Posterior vena cava (tissue), 2 donors: ENCODE data around the gene BTN3A1. TPM values are rescaled to one million over a fixed set of nuclear protein-coding genes. Genes with fewer than 3 reads are reported as not detected.
"Not testable (repeated sequence)": the region's sequence is repeated elsewhere in the genome, so short reads cannot be mapped to it uniquely, and the experiment has no call there.

ENCODE experiments used
- DNase-seq: peaks from one replicate; pipeline ENCODE4 v3.0.0-alpha.2; 2020; ENCODE audit warnings: low spot score
- intact Hi-C, 2 donors: fragments of 100-400 bp; cut with DNase I; formaldehyde crosslinking; loops; one replicate each; pipeline versions ENCODE4 v1.14.1 to v1.14.2; 2022 to 2023
- total RNA-seq, 2 donors: library from RNA; stranded (reverse); fragmentation: NEBNext Ultra II Directional; extraction: Animal tissue kit (Norgen Biotek cat#: 25700); gene quantifications; one replicate each; pipeline ENCODE4 v1.2.1, GENCODE V29; 2021
- donor health status: DM: yes; HTN: yes; CAD: no.
- donor health status: DM: yes; HTN: yes; CAD: no.

Gene BTN3A1
- total RNA-seq, 2 donors from 2014 or later: 9.1 to 15.6 TPM

GRCh38 chr6:26459023-26459810, 57.1 kb downstream of the BTN3A1 start:
- intact Hi-C loops: no loop called here
- no peak for DNase-seq

GRCh38 chr6:26461353-26461752, 59.3 kb downstream of the BTN3A1 start:
- intact Hi-C loops: loop anchor here in 1 of 2 donors (10.0 kb wide), 1 partner anchor 57 kb away; the partner anchor contains the start of gene BTN3A1
- not testable (repeated sequence) for DNase-seq

- no peak for DNase-seq
- intact Hi-C loops: loop anchor here in 1 of 2 donors (10.0 kb wide), 1 partner anchor 59 kb away; the partner anchor contains the start of gene BTN3A1
Observed at GRCh38 chr6:26464014-26464413, 61.9 kb downstream of the BTN3A1 start.

GRCh38 chr6:26464416-26465131, 62.5 kb downstream of the BTN3A1 start:
- no peak for DNase-seq
- intact Hi-C loops: loop anchor here in 1 of 2 donors (10.0 kb wide), 1 partner anchor 60 kb away; the partner anchor contains the start of gene BTN3A1

Other genes with a start within 250 kb of the BTN3A1 start
- gene BTN3A2, start 37.1 kb upstream of the BTN3A1 start, total RNA-seq: 10 to 100 TPM in 1 of 2 donors, 1 to 10 TPM in 1; 9.7 to 11.8 TPM
- gene BTN2A2, start 19.2 kb upstream of the BTN3A1 start, total RNA-seq: 10 to 100 TPM in 1 of 2 donors, 1 to 10 TPM in 1; 9.6 to 13.1 TPM
- gene BTN3A3, start 38.2 kb downstream of the BTN3A1 start, total RNA-seq: 10 to 100 TPM; 11.1 to 16.3 TPM
- 10 to 100 TPM; 26.2 to 30.0 TPM for gene BTN2A1, start 55.7 kb downstream of the BTN3A1 start, total RNA-seq
- not detected for gene BTN1A1, start 98.0 kb downstream of the BTN3A1 start, total RNA-seq
- gene HMGN4, start 136.1 kb downstream of the BTN3A1 start, total RNA-seq: 10 to 100 TPM; 54.2 to 62.0 TPM
- gene ABT1, start 194.7 kb downstream of the BTN3A1 start, total RNA-seq: 10 to 100 TPM; 10.3 to 11.5 TPM